IMR-90 (cell line): ENCODE results near the gene NTRK3. TPM values are rescaled to one million over a fixed set of nuclear protein-coding genes. Genes with fewer than 3 reads are reported as not detected.

Experiments used
- ATAC-seq: fragments of 200-7000 bp; cut with Tn5 transposase; 2 replicates; pipeline ENCODE4 v1.9.1; 2020; ENCODE audit warnings: low read depth, mild to moderate bottlenecking, moderate library complexity
- BruUV-seq: library from RNA; stranded (reverse); fragments of 400-500 nt; replicated peaks from 2 replicates; lab custom pipeline; 2021; lab: Mats Ljungman, UMichigan
- CTCF ChIA-PET: fragments of 300-600 bp; formaldehyde crosslinking; extraction: SDS; loops from one replicate; lab custom pipeline; 2021; ENCODE audit warnings: antibody characterized with exemption; lab: Yijun Ruan, JAX
- POLR2A ChIA-PET: fragments of 300-600 bp; sonication (Branson Sonifier 250); formaldehyde crosslinking; loops from one replicate; lab custom pipeline; 2022; ENCODE audit warnings: antibody characterized with exemption; ENCODE audit not compliant: unreplicated experiment; lab: Charles Lee
- DNase-seq: peaks from one replicate; pipeline ENCODE4 v3.0.0; 2013
- H2AFZ ChIP-seq: replicated peaks from 2 replicates; pipeline ENCODE3; 2013; ENCODE audit warnings: low read length, mild to moderate bottlenecking; ENCODE audit not compliant: poor library complexity
- H2AK5ac ChIP-seq: 2 replicates; pipeline ENCODE4 v1.6.1; 2013; ENCODE audit warnings: low read depth, low read length, inconsistent platforms
- H2AK9ac ChIP-seq: replicated peaks from 2 replicates; pipeline ENCODE3; 2013; ENCODE audit warnings: mild to moderate bottlenecking, low read depth, low read length, moderate library complexity; ENCODE audit not compliant: poor library complexity
- H2BK120ac ChIP-seq: 2 replicates; pipeline ENCODE4 v1.6.1; 2013; ENCODE audit warnings: low read depth, low read length, inconsistent platforms
- H2BK15ac ChIP-seq: 3 replicates; pipeline ENCODE4 v1.6.1; 2013; ENCODE audit warnings: low read depth, low read length, inconsistent platforms
- H2BK20ac ChIP-seq: 2 replicates; pipeline ENCODE4 v1.6.1; 2013; ENCODE audit warnings: low read depth, mild to moderate bottlenecking, inconsistent platforms, low read length, moderate library complexity
- H2BK5ac ChIP-seq: 2 replicates; pipeline ENCODE4 v1.6.1; 2013; ENCODE audit warnings: mild to moderate bottlenecking, low read depth, low read length, inconsistent platforms; ENCODE audit not compliant: poor library complexity, severe bottlenecking
- H3K14ac ChIP-seq: replicated peaks from 2 replicates; pipeline ENCODE4 v1.6.1; 2013; ENCODE audit warnings: low read depth, low read length, inconsistent platforms
- H3K18ac ChIP-seq: 2 replicates; pipeline ENCODE4 v1.6.1; 2013; ENCODE audit warnings: low read depth, low read length, control low read depth
- H3K23ac ChIP-seq: 2 replicates; pipeline ENCODE4 v1.6.1; 2013; ENCODE audit warnings: low read depth, low read length, inconsistent platforms
- H3K27ac ChIP-seq: 2 replicates; pipeline ENCODE4 v1.5.1; 2013; ENCODE audit warnings: mild to moderate bottlenecking, control low read depth, low read length; ENCODE audit not compliant: insufficient read depth
- H3K27me3 ChIP-seq: 2 replicates; pipeline ENCODE4 v1.6.1; 2013; ENCODE audit warnings: low read length; ENCODE audit not compliant: control insufficient read depth, insufficient read depth
- H3K36me3 ChIP-seq: 2 replicates; pipeline ENCODE4 v1.6.1; 2013; ENCODE audit warnings: low read length, mixed read lengths; ENCODE audit not compliant: control insufficient read depth, insufficient read depth
- H3K4ac ChIP-seq: 2 replicates; pipeline ENCODE4 v1.6.1; 2013; ENCODE audit warnings: low read depth, low read length, inconsistent platforms
- H3K4me1 ChIP-seq: 2 replicates; pipeline ENCODE4 v1.6.1; 2013; ENCODE audit warnings: low read length, mixed read lengths; ENCODE audit not compliant: control insufficient read depth, insufficient read depth
- H3K4me2 ChIP-seq: 2 replicates; pipeline ENCODE4 v1.6.1; 2013; ENCODE audit warnings: low read depth, mild to moderate bottlenecking, control low read depth, low read length, moderate library complexity
- H3K4me3 ChIP-seq: 2 replicates; pipeline ENCODE4 v1.5.1; 2013; ENCODE audit warnings: low read depth, mild to moderate bottlenecking, control low read depth, low read length, moderate library complexity; ENCODE audit not compliant: insufficient read depth
- H3K56ac ChIP-seq: 2 replicates; pipeline ENCODE4 v1.6.1; 2013; ENCODE audit warnings: low read length, inconsistent platforms; ENCODE audit not compliant: insufficient read depth; ENCODE audit errors: extremely low read depth
- H3K79me1 ChIP-seq, 2 experiments: 2 replicates each; pipeline ENCODE4 v1.6.1; 2013; ENCODE audit warnings: low read length in 2 of 2, inconsistent platforms in 1 of 2, low read depth in 1 of 2
- H3K9ac ChIP-seq: 2 replicates; pipeline ENCODE4 v1.6.1; 2013; ENCODE audit warnings: low read depth, low read length, control low read depth
- H3K9me1 ChIP-seq: 2 replicates; pipeline ENCODE4 v1.6.1; 2013; ENCODE audit warnings: low read length, inconsistent platforms; ENCODE audit not compliant: insufficient read depth
- H3K9me3 ChIP-seq: 2 replicates; pipeline ENCODE4 v1.6.1; 2013; ENCODE audit warnings: low read length; ENCODE audit not compliant: control insufficient read depth, insufficient read depth
- H4K20me1 ChIP-seq: 2 replicates; pipeline ENCODE4 v1.6.1; 2013; ENCODE audit warnings: low read length, inconsistent platforms; ENCODE audit not compliant: insufficient read depth
- H4K5ac ChIP-seq: 2 replicates; pipeline ENCODE4 v1.6.1; 2013; ENCODE audit warnings: mild to moderate bottlenecking, low read depth, low read length, control low read depth
- H4K8ac ChIP-seq, 2 experiments: 2 replicates each; pipeline ENCODE4 v1.6.1; 2013; ENCODE audit warnings: low read depth in 2 of 2, low read length in 2 of 2, control low read depth in 1 of 2, inconsistent platforms in 1 of 2
- H4K91ac ChIP-seq: 2 replicates; pipeline ENCODE4 v1.6.1; 2013; ENCODE audit warnings: low read depth, low read length, inconsistent platforms; ENCODE audit not compliant: insufficient read depth
- MAFK ChIP-seq: IDR thresholded peaks from 2 replicates; pipeline ENCODE4 v1.6.1; 2012; ENCODE audit warnings: low read depth, low read length, improper control_type of control experiment
- MAZ ChIP-seq: IDR thresholded peaks from 2 replicates; pipeline ENCODE4 v1.6.1; 2012; ENCODE audit warnings: low read depth, mild to moderate bottlenecking, low read length, improper control_type of control experiment, moderate library complexity, borderline replicate concordance
- POLR2A ChIP-seq: IDR thresholded peaks from 2 replicates; pipeline ENCODE4 v1.6.1; 2012; ENCODE audit warnings: mild to moderate bottlenecking, low read depth, low read length
- RCOR1 ChIP-seq: IDR thresholded peaks from 2 replicates; pipeline ENCODE4 v1.6.1; 2012; ENCODE audit warnings: mild to moderate bottlenecking, low read length, improper control_type of control experiment; ENCODE audit not compliant: insufficient replicate concordance
- SMC3 ChIP-seq: fragments of 150-350 bp; IDR thresholded peaks from 2 replicates; pipeline ENCODE4 v1.6.1; 2016; ENCODE audit warnings: low read depth, mild to moderate bottlenecking, antibody characterized with exemption, low read length, moderate library complexity
- USF2 ChIP-seq: fragments of 150-350 bp; IDR thresholded peaks from 2 replicates; pipeline ENCODE4 v1.6.1; 2017; ENCODE audit warnings: mild to moderate bottlenecking, antibody characterized with exemption, low read length, low read depth
- WGBS, 2 experiments: methylation state at CpG; one replicate each; pipeline versions ENCODE4 v1.1.5 to v1.1.7; 2013; ENCODE audit warnings: missing lambda C conversion rate in 2 of 2; ENCODE audit not compliant: insufficient read length in 1 of 2; ENCODE audit errors: extremely low coverage in 2 of 2; 5-methylcytosine and 5-hydroxymethylcytosine counted together
- dilution Hi-C: fragments of 300-500 bp; cut with HindIII; formaldehyde crosslinking; loops from one replicate; pipeline ENCODE4 v1.14.3; 2018; ENCODE audit warnings: low sequenced_read_pairs; ENCODE audit not compliant: unreplicated experiment
- in situ Hi-C: fragments of 300-500 bp; cut with MboI; formaldehyde crosslinking; loops from 3 replicates; pipeline ENCODE4 v1.14.3; 2019; ENCODE audit warnings: low sequenced_read_pairs, inconsistent platforms, mixed read lengths
- intact Hi-C: fragments of 100-400 bp; cut with micrococcal nuclease; formaldehyde crosslinking; loops from 2 replicates; pipeline ENCODE4 v1.10.0; 2022
- polyA plus RNA-seq, 3 experiments: library from polyadenylated mRNA; depleted of rRNA; stranded (reverse); fragments of >200 nt; gene quantifications; 2 replicates each; pipeline ENCODE4 v1.2.3, GENCODE V29; 2012; ENCODE audit warnings: low replicate concordance in 1 of 3
- total RNA-seq: library from RNA; depleted of rRNA; stranded (reverse); fragments of >200 nt; gene quantifications from 2 replicates; pipeline ENCODE4 v1.2.3, GENCODE V29; 2012

NTRK3 gene
- total and polyA plus RNA-seq, 2 of the 4 experiments (the other 2 are of a cell fraction) = under 0.01 to 0.15 TPM

- Histone ChIP-seq H2BK15ac (no peak overlapping the region), H4K5ac (no peak overlapping the region), H4K8ac (no peak overlapping the region), H2BK5ac (no peak overlapping the region), H2AFZ (no peak overlapping the region), H3K56ac (no peak overlapping the region), H2AK5ac (no peak overlapping the region), H3K23ac (no peak overlapping the region), H3K4me2 (no peak overlapping the region), H3K79me1 (no peaks in the 10 kb centered on the region), H3K4me1 (no peaks in the 10 kb centered on the region), H3K9me1 (no peaks in the 10 kb centered on the region), H2BK120ac (no peak overlapping the region), H3K4ac (no peak overlapping the region), H3K9me3 (peaks cover 16% of the 10 kb centered on the region), H3K27me3 (no peaks in the 10 kb centered on the region), H3K18ac (no peak overlapping the region), H3K9ac (no peak overlapping the region), H2BK20ac (no peak overlapping the region), H4K91ac (no peak overlapping the region), H4K20me1 (no peaks in the 10 kb centered on the region), H3K4me3 (no peak overlapping the region), H3K27ac (no peak overlapping the region), H3K14ac (no peak overlapping the region), H2AK9ac (no peak overlapping the region), H3K36me3 (no peaks in the 10 kb centered on the region)
- TF ChIP-seq RCOR1 = no peak
- no peak for TF ChIP-seq MAZ
- no peak for TF ChIP-seq SMC3
- TF ChIP-seq MAFK = no peak
- no peak for TF ChIP-seq USF2
- TF ChIP-seq POLR2A = no peak
- ChIA-PET POLR2A (no interaction called here), CTCF (no interaction called here)
- dilution Hi-C loops (no loop called here), in situ Hi-C loops (no loop called here), intact Hi-C loops (no loop called here)
- DNase-seq (no peak), ATAC-seq (no peak)
- no TSS peak for BruUV-seq
- WGBS, 2 experiments = no CpG with 5 or more reads among the region's 2 CpGs
These were observed 236.9 kb downstream of the NTRK3 start for GRCh38 chr15:88019656-88020055.
